22Rv1 (cell line): ENCODE measurements around the gene CHCT1.
"Not testable (repeated sequence)": the region's sequence is repeated elsewhere in the genome, so short reads cannot be mapped to it uniquely, and the experiment has no call there.

Experiments
- ZFX ChIP-seq: fragments of 450-650 bp; IDR thresholded peaks from 2 replicates; pipeline ENCODE4 v1.6.1; 2017; ENCODE audit warnings: antibody characterized with exemption, borderline replicate concordance
- TF ChIP-seq, protein P1 (sequence below): fragments of 450-650 bp; IDR thresholded peaks from 2 replicates; pipeline ENCODE4 v1.5.1; 2017; ENCODE audit warnings: mild to moderate bottlenecking

DNA sequence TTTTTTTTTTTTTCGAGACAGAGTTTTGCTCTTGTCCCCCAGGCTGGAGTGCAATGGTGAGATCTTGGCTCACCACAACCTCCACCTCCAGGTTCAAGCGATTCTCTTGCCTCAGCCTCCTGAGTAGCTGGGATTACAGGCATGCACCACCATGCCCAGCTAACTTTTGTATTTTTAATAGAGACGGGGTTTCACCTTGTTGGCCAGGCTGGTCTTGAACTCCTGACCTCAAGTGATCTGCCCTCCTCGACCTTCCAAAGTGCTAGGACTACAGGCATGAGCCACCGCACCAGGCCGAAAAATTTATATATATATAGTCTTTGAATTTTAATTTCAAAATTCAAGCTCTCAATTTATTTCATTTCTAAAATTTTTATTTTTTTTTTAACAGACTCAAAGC, 6.2 kb downstream of the CHCT1 start:
- TF ChIP-seq, protein P1, sequence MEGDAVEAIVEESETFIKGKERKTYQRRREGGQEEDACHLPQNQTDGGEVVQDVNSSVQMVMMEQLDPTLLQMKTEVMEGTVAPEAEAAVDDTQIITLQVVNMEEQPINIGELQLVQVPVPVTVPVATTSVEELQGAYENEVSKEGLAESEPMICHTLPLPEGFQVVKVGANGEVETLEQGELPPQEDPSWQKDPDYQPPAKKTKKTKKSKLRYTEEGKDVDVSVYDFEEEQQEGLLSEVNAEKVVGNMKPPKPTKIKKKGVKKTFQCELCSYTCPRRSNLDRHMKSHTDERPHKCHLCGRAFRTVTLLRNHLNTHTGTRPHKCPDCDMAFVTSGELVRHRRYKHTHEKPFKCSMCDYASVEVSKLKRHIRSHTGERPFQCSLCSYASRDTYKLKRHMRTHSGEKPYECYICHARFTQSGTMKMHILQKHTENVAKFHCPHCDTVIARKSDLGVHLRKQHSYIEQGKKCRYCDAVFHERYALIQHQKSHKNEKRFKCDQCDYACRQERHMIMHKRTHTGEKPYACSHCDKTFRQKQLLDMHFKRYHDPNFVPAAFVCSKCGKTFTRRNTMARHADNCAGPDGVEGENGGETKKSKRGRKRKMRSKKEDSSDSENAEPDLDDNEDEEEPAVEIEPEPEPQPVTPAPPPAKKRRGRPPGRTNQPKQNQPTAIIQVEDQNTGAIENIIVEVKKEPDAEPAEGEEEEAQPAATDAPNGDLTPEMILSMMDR: not testable (repeated sequence)
- not testable (repeated sequence) for TF ChIP-seq ZFX
